Measurements from ENCODE around the gene CYP4F12.

Gene CYP4F12

GRCh38 chr19:15721268-15721667 lies 48.4 kb downstream of the CYP4F12 start:
- H3K27ac ChIP-seq, result no peak overlapping the region
- TF ChIP-seq CTCF (conservative IDR thresholded peaks at IDR 0.05), result no peak

GRCh38 chr19:15722956-15723355 lies 50.1 kb downstream of the CYP4F12 start:
- no peak for TF ChIP-seq CTCF (conservative IDR thresholded peaks at IDR 0.05)
- no peak overlapping the region for H3K27ac ChIP-seq

- TF ChIP-seq CTCF (conservative IDR thresholded peaks at IDR 0.05), result no peak
- H3K27ac ChIP-seq, result no peak within 1 kb of the TSS
Measured at GRCh38 chr19:15727724-15728123, 54.8 kb downstream of the CYP4F12 start, which contains the start of gene OR10H2. TSS of gene OR10H2 (plus strand) at chr19:15728024. CDS start at chr19:15728044, 20 bp downstream.

DNA sequence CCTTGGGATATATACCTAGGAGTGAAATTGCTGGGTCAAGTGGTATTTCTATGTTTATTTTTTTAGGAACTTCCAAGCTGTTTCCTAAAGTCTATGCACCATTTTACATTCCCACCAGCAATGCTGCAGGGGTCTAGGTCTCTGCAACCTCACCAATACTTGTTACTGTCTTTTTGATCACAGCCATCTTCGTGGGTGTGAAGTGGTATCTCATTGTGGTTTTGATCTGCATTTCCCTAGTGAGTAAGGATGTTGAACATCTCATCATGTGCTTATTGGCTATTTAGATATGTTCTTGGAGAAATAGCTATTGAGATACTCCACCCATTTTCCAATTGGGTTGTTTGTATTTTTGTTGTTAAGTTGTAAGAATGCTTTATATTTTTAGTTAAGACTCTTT lies 57.7 kb downstream of the CYP4F12 start:
- TF ChIP-seq CTCF (conservative IDR thresholded peaks at IDR 0.05), result no peak
- no peak overlapping the region for H3K27ac ChIP-seq

DNA sequence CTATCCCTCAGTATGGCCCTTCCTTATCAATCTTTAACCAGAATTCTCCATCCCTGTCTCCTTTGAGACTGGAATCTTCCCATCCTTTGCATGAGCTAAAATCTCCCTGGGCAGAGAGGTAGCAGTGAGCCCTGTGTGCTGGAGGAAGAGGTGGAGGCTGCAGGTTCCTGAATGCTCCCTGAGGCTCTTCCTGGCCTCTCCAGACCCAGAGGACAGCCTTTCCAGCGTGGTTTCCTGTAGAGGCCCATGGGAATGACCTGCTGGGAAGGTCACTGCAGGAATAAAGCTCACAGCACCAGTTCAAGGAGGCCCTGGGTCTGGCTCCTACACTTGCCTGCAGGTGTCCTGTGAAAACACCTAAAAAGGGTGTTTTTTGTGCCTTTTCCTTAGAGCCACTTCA lies 59.5 kb downstream of the CYP4F12 start:
- no peak for TF ChIP-seq CTCF (conservative IDR thresholded peaks at IDR 0.05)
- no peak overlapping the region for H3K27ac ChIP-seq

DNA sequence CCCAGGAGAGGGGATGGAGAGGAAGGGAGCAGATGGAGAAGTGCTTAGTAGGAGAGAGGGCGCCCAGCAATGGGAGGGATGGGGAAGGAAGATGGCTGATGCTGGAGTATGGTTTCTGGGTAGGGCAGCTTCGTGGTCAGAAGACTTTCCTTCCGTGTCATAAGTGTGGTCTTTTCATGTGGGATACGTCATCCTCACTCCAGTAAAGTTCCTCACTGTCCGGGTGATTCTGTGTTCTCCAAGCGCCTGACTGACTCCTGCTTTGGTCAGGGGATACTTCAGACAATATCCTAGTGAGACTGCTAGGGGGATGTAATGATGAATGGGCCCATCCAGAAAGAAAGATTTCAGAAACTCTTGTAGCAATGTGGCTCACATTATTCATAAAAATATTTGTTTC lies 61.0 kb downstream of the CYP4F12 start:
- H3K27ac ChIP-seq, result no peak overlapping the region
- TF ChIP-seq CTCF (conservative IDR thresholded peaks at IDR 0.05), result no peak

GRCh38 chr19:15737722-15738121 lies 64.8 kb downstream of the CYP4F12 start, which contains the start of gene OR10H3:
TSS of gene OR10H3 (plus strand) at chr19:15737985. CDS start at chr19:15741393, 3,408 bp downstream.
- no peak for TF ChIP-seq CTCF (conservative IDR thresholded peaks at IDR 0.05)
- no peak within 1 kb of the TSS for H3K27ac ChIP-seq
